ENCODE measurements around the gene GKN2.

- TF ChIP-seq, protein P1, sequence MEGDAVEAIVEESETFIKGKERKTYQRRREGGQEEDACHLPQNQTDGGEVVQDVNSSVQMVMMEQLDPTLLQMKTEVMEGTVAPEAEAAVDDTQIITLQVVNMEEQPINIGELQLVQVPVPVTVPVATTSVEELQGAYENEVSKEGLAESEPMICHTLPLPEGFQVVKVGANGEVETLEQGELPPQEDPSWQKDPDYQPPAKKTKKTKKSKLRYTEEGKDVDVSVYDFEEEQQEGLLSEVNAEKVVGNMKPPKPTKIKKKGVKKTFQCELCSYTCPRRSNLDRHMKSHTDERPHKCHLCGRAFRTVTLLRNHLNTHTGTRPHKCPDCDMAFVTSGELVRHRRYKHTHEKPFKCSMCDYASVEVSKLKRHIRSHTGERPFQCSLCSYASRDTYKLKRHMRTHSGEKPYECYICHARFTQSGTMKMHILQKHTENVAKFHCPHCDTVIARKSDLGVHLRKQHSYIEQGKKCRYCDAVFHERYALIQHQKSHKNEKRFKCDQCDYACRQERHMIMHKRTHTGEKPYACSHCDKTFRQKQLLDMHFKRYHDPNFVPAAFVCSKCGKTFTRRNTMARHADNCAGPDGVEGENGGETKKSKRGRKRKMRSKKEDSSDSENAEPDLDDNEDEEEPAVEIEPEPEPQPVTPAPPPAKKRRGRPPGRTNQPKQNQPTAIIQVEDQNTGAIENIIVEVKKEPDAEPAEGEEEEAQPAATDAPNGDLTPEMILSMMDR (conservative IDR thresholded peaks at IDR 0.05; ENCODE audit: low read depth, low read length) = no peak
- TF ChIP-seq EZH2 (IDR thresholded peaks at IDR 0.05; ENCODE audit: borderline replicate concordance, low read depth, low read length, poor library complexity, severe bottlenecking) = no peak
These were observed 34.2 kb downstream of the GKN2 start for GRCh38 chr2:68918497-68918896.
